K562 (cell line): ENCODE results near the gene TMEM41B. TPM values are rescaled to one million over a fixed set of nuclear protein-coding genes. Genes with fewer than 3 reads are reported as not detected.

ENCODE experiments used
- ADNP ChIP-seq: fragments of 200-800 bp; sonication (Bioruptor generic); IDR thresholded peaks from 2 replicates; pipeline ENCODE4 v1.6.1; 2016; ENCODE audit warnings: missing genetic modification characterization, missing compliant biosample characterization
- FOSL1 ChIP-seq: fragments of 200-800 bp; sonication (Bioruptor generic); conservative IDR thresholded peaks from 2 replicates; pipeline ENCODE4 v1.6.1; 2016; ENCODE audit warnings: missing genetic modification characterization, missing compliant biosample characterization
- KDM1A ChIP-seq, 2 experiments: fragments of 450-650 bp; IDR thresholded peaks; 2 replicates each; pipeline ENCODE4 v1.6.1; 2016; ENCODE audit warnings: mild to moderate bottlenecking in 2 of 2
- MAZ ChIP-seq, 2 experiments: fragments of 450-650 bp in 1 of 2; sonication (generic) in 1 of 2; formaldehyde crosslinking; IDR thresholded peaks in 1 of 2; conservative IDR thresholded peaks in 1 of 2; 2 replicates each; pipeline versions ENCODE4 v1.4.0 to v1.5.0; 2020; ENCODE audit warnings: mild to moderate bottlenecking in 1 of 2, missing genetic modification reagents in 1 of 2
- NBN ChIP-seq: fragments of 450-650 bp; IDR thresholded peaks from 2 replicates; pipeline ENCODE4 v1.6.1; 2016; ENCODE audit warnings: low read depth, mild to moderate bottlenecking
- NONO ChIP-seq, 2 experiments: fragments of 200-400 bp in 1 of 2; fragments of 450-650 bp in 1 of 2; formaldehyde crosslinking in 1 of 2; IDR thresholded peaks; 2 replicates each; pipeline ENCODE4 v1.6.1; 2017; ENCODE audit warnings: low read depth in 2 of 2, mild to moderate bottlenecking in 2 of 2, moderate library complexity in 2 of 2, low read length in 1 of 2
- SPI1 ChIP-seq: IDR thresholded peaks from 2 replicates; pipeline ENCODE4 v1.6.1; 2011; ENCODE audit warnings: low read depth, low read length, control low read depth, borderline replicate concordance
- TCF7 ChIP-seq: sonication (generic); IDR thresholded peaks from 2 replicates; pipeline ENCODE4 v1.6.1; 2016; ENCODE audit warnings: antibody characterized with exemption, borderline replicate concordance
- ZFP36 ChIP-seq: fragments of 150-350 bp; IDR thresholded peaks from 2 replicates; pipeline ENCODE4 v1.6.1; 2018; ENCODE audit warnings: low read length, low read depth; ENCODE audit not compliant: partially characterized antibody
- ZNF644 ChIP-seq: fragments of 200-800 bp; sonication (Bioruptor generic); IDR thresholded peaks from 2 replicates; pipeline ENCODE4 v1.6.1; 2016; ENCODE audit warnings: low read depth, missing genetic modification characterization, missing compliant biosample characterization
- polyA plus RNA-seq, 8 experiments: library from polyadenylated mRNA; depleted of rRNA in 4 of 8; stranded (reverse) in 5 of 8; unstranded in 3 of 8; fragments of >200 nt; fragmentation: Nextera tagmentation in 2 of 8; fragmentation: Illumina TruSeq in 1 of 8; extraction: Ambion mirVana in 2 of 8; extraction: Trizol in 1 of 8; gene quantifications; 2 replicates each; pipeline versions ENCODE4 v1.2.1 to v1.2.3, GENCODE V29; 2011 to 2014; ENCODE audit warnings: inconsistent platforms in 1 of 8, missing spikeins in 1 of 8
- total RNA-seq, 7 experiments: library from RNA; depleted of rRNA in 6 of 7; stranded (reverse); fragments of >200 nt in 6 of 7; fragmentation: Illumina TruSeq in 2 of 7; extraction: Trizol in 2 of 7; gene quantifications; 2 replicates each; pipeline versions ENCODE4 v1.2.1 to v1.2.3, GENCODE V29; 2011 to 2021; ENCODE audit warnings: low replicate concordance in 1 of 7
- TF ChIP-seq, protein P1 (sequence below): sonication (generic); formaldehyde crosslinking; IDR thresholded peaks from 2 replicates; pipeline ENCODE4 v1.8.0; 2022; ENCODE audit warnings: mild to moderate bottlenecking, missing genetic modification reagents
- TF ChIP-seq, protein P2 (sequence below): conservative IDR thresholded peaks from 2 replicates; pipeline ENCODE4 v1.6.1; 2011; ENCODE audit warnings: low read depth, mild to moderate bottlenecking, low read length; ENCODE audit not compliant: control insufficient read depth
- TF ChIP-seq, protein P3 (sequence below): fragments of 250-450 bp; sonication (Bioruptor Pico); IDR thresholded peaks from 2 replicates; pipeline ENCODE4 v1.8.0; 2021; ENCODE audit warnings: moderate library complexity, mild to moderate bottlenecking, inconsistent platforms

TMEM41B gene
- total and polyA plus RNA-seq, 9 of the 15 experiments (the other 6 are each of a cell fraction or from before 2014, with no cell fraction given): 17.1 to 89.6 (median 48.7) TPM

DNA sequence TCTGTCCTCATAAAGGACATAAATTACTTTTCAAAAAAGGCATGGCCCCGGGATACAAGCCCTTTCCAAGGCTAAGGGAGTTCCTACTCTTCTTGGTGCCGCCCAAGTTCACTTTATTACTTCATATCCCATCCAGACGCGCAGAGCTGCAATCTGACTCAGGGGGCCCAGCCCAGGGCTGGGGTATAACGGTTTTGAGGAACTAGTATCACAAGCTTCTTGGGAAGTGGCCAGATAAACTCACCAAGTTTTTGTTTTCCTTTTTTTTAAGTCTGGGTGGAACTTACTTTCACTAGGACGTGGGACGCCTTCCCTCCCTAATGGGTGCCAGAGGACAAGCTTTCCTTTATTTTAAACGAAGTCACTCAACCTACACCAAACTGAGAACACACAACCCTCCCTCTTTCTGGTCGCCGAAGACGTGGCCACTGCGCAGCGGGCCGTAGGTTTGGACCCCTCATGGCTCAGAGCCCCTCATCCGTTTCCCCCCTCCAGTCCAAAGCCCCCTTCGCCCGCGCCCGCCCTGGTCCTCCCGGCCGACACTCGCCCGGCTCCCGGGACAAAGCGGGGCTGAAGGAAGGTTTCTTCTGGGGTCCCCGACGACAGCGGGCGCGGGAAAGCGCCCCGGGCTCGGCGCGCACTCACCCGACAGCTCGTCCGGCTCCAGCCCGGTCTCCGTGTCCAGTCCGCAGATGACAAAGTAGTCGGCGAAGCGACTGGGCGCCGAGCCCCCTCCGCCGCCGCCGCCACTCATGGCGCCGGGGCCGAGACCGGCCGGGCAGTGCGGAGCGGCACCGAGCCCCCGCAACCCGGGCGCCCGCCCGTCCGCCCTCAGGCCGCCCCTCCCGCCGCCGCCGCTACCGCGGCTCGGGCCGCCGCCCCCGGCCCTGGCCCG, 49.8 kb downstream of the TMEM41B start (continued):
- TF ChIP-seq, protein P1, sequence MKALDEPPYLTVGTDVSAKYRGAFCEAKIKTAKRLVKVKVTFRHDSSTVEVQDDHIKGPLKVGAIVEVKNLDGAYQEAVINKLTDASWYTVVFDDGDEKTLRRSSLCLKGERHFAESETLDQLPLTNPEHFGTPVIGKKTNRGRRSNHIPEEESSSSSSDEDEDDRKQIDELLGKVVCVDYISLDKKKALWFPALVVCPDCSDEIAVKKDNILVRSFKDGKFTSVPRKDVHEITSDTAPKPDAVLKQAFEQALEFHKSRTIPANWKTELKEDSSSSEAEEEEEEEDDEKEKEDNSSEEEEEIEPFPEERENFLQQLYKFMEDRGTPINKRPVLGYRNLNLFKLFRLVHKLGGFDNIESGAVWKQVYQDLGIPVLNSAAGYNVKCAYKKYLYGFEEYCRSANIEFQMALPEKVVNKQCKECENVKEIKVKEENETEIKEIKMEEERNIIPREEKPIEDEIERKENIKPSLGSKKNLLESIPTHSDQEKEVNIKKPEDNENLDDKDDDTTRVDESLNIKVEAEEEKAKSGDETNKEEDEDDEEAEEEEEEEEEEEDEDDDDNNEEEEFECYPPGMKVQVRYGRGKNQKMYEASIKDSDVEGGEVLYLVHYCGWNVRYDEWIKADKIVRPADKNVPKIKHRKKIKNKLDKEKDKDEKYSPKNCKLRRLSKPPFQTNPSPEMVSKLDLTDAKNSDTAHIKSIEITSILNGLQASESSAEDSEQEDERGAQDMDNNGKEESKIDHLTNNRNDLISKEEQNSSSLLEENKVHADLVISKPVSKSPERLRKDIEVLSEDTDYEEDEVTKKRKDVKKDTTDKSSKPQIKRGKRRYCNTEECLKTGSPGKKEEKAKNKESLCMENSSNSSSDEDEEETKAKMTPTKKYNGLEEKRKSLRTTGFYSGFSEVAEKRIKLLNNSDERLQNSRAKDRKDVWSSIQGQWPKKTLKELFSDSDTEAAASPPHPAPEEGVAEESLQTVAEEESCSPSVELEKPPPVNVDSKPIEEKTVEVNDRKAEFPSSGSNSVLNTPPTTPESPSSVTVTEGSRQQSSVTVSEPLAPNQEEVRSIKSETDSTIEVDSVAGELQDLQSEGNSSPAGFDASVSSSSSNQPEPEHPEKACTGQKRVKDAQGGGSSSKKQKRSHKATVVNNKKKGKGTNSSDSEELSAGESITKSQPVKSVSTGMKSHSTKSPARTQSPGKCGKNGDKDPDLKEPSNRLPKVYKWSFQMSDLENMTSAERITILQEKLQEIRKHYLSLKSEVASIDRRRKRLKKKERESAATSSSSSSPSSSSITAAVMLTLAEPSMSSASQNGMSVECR (CRISPR knock-in tag): peak; percentile 42; the same call in 1 of the 2 replicates
- TF ChIP-seq MAZ (CRISPR knock-in tag; conservative IDR thresholded peaks at IDR 0.05 in 1 of 2, IDR thresholded peaks at IDR 0.05 in 1 of 2) (no peak), KDM1A (IDR thresholded peaks at IDR 0.05) (no peak), SPI1 (peak; percentile 6; the same call in 1 of the 2 replicates), FOSL1 (no peak), ADNP (tag) (no peak), NONO (IDR thresholded peaks at IDR 0.05; ENCODE audit: low read depth in 2 of 2, low read length in 1 of 2) (no peak), NBN (no peak), ZFP36 (no peak), ZNF644 (no peak), TCF7 (no peak)
- TF ChIP-seq, protein P2, sequence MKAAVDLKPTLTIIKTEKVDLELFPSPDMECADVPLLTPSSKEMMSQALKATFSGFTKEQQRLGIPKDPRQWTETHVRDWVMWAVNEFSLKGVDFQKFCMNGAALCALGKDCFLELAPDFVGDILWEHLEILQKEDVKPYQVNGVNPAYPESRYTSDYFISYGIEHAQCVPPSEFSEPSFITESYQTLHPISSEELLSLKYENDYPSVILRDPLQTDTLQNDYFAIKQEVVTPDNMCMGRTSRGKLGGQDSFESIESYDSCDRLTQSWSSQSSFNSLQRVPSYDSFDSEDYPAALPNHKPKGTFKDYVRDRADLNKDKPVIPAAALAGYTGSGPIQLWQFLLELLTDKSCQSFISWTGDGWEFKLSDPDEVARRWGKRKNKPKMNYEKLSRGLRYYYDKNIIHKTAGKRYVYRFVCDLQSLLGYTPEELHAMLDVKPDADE: no peak
- TF ChIP-seq, protein P3, sequence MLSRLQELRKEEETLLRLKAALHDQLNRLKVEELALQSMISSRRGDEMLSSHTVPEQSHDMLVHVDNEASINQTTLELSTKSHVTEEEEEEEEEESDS: no peak
